DMS153 treated with DMSO at 0.1 percent for 48 hours (cell line): ENCODE data around the gene PLA2G4D.

Experiments
- DNase-seq: peaks from one replicate; lab custom pipeline; 2025; ENCODE audit not compliant: unreplicated experiment; lab: John Stamatoyannopoulos, UW

PLA2G4D gene

GRCh38 chr15:42058791-42059190 is 35.6 kb downstream of the PLA2G4D start:
- DNase-seq = no peak

GRCh38 chr15:42057799-42058646 is 36.3 kb downstream of the PLA2G4D start:
- DNase-seq = no peak

GRCh38 chr15:42056934-42057798 is 37.2 kb downstream of the PLA2G4D start:
- DNase-seq = peak; percentile 24

GRCh38 chr15:42053914-42054313 is 40.4 kb downstream of the PLA2G4D start:
- no peak for DNase-seq

- DNase-seq = no peak
Measured at GRCh38 chr15:42053010-42053409, 41.4 kb downstream of the PLA2G4D start.

GRCh38 chr15:42050484-42051255 is 43.7 kb downstream of the PLA2G4D start:
- no peak for DNase-seq

GRCh38 chr15:42048821-42049200 is 45.6 kb downstream of the PLA2G4D start:
- DNase-seq = no peak

- no peak for DNase-seq
Measured at GRCh38 chr15:42048080-42048820, 46.1 kb downstream of the PLA2G4D start.

- no peak for DNase-seq
Measured at GRCh38 chr15:42046597-42046996, 47.8 kb downstream of the PLA2G4D start.

- DNase-seq = no peak
Measured at GRCh38 chr15:42045211-42045615, 49.1 kb downstream of the PLA2G4D start.

- no peak for DNase-seq
Measured at GRCh38 chr15:42042602-42043400, 51.6 kb downstream of the PLA2G4D start.

GRCh38 chr15:42038401-42038800 is 56.0 kb downstream of the PLA2G4D start:
- no peak for DNase-seq

- peak; percentile 2 for DNase-seq
Measured at GRCh38 chr15:42037656-42038055, 56.7 kb downstream of the PLA2G4D start.

- DNase-seq = no peak
Measured at GRCh38 chr15:42036966-42037365, 57.4 kb downstream of the PLA2G4D start.

- no peak for DNase-seq
Measured at GRCh38 chr15:42036112-42036905, 58.1 kb downstream of the PLA2G4D start.

- DNase-seq = no peak
Measured at GRCh38 chr15:42035435-42035761, 59.0 kb downstream of the PLA2G4D start.

- DNase-seq = no peak
Measured at GRCh38 chr15:42034628-42035434, 59.5 kb downstream of the PLA2G4D start.

- no peak for DNase-seq
Measured at GRCh38 chr15:42033214-42033873, 61.0 kb downstream of the PLA2G4D start.
